GM13977 (cell line): ENCODE measurements around the gene NEDD1.

Experiments used
- DNase-seq: peaks from one replicate; pipeline ENCODE4 v3.0.0; 2012; ENCODE audit warnings: low spot score
- in situ Hi-C: fragments of 300-500 bp; cut with MboI; formaldehyde crosslinking; loops from one replicate; pipeline ENCODE4 v1.12.0; 2022; ENCODE audit warnings: low sequenced_read_pairs, low pct_unique_long_range_greater_than_20kb, mixed read lengths, inconsistent platforms; ENCODE audit not compliant: unreplicated experiment
- TF ChIP-seq, protein P1 (sequence below): IDR thresholded peaks from 2 replicates; pipeline ENCODE4 v1.5.1; 2012; ENCODE audit warnings: mild to moderate bottlenecking, control low read depth; ENCODE audit not compliant: insufficient read depth; ENCODE audit errors: extremely low read depth, missing control alignments

The NEDD1 gene

DNA sequence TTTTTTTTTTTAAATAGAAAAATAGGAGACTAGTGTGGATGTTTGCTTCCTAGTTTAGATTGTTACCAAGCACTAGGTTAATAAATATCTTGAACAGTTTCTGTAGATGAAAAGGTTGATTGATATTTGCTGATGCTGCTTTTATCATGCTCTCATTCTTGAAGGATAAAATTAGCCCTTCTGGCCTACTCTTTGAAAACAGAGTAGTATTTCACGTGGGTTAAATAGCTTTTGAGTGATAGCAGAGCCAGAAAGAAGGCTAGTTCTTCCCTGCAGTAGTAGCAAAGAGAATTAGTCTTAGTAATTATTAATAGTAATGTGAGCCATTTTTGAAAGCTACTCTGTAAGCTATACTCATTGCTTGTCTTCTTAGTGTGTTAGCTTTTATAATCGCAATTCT lies 5.2 kb downstream of the NEDD1 start:
- in situ Hi-C loops: no loop called here
- TF ChIP-seq, protein P1, sequence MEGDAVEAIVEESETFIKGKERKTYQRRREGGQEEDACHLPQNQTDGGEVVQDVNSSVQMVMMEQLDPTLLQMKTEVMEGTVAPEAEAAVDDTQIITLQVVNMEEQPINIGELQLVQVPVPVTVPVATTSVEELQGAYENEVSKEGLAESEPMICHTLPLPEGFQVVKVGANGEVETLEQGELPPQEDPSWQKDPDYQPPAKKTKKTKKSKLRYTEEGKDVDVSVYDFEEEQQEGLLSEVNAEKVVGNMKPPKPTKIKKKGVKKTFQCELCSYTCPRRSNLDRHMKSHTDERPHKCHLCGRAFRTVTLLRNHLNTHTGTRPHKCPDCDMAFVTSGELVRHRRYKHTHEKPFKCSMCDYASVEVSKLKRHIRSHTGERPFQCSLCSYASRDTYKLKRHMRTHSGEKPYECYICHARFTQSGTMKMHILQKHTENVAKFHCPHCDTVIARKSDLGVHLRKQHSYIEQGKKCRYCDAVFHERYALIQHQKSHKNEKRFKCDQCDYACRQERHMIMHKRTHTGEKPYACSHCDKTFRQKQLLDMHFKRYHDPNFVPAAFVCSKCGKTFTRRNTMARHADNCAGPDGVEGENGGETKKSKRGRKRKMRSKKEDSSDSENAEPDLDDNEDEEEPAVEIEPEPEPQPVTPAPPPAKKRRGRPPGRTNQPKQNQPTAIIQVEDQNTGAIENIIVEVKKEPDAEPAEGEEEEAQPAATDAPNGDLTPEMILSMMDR: no peak
- DNase-seq: no peak

DNA sequence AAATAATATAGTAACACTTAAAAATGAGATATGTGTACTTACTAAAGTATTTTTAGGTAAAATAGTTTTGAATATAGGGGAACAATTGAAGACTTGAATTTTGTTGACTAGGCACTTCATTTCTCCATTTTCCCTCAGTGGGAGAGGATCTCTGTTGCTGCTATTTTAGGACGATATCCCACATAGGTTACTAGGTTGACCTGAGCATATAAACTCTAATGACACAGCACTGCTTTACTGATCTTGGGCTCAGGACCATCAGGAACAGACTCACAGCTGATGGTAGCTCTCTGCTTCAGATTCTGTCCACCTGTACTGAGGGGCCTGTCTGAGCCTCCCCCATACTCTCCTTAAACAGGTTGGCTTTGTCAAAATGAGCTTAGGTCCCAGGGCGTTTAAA lies 5.9 kb downstream of the NEDD1 start:
- in situ Hi-C loops: no loop called here
- DNase-seq: no peak
- TF ChIP-seq, protein P1: no peak

DNA sequence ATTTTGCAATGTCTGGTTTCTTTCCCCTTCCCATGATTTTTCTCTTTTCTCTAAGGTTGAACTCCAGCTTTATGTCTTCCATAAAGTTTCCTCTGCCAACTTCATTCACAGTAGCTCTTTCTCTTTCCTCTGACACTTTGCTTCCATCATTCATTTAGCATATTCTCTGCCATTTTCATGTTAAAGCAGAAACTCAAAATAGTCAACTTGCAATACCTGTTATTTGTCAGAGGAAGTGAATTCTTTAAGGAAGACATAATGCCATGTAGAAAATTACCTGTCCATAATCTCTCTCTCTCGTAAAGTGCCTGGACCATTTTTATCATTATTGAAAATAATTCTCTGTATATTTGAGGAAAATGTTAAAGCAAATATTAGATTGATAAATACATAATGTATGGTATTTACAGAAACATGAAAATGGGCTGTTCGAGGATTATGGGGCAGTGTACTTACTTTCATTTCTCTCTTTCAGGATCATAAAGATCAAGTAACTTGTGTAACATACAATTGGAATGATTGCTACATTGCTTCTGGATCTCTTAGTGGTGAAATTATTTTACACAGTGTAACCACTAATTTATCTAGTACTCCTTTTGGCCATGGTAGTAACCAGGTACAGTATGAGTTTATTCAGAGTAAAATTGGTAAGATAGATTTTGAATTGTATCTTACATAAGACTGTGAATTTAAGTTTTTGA lies 12.6 kb downstream of the NEDD1 start:
- TF ChIP-seq, protein P1: no peak
- no peak for DNase-seq
- in situ Hi-C loops: no loop called here

DNA sequence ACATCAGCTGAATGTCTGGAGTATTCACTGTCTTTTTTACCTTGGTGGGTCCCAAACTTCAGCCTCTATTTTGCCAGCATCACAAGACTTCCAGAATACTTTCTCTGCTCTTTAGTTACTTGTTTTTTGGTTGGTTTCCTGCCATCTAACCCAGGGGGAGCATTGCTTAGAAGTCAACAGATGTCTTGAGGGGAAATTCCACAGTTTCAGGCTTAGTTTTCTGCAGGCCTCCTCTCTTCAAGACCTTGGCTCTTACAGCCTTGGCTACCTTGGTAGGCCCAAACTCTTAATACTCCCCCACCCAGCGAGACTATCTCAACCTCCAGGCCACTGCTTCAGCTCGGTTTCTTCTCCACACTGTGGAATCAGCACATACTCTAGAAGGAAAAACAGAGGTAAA lies 41.7 kb downstream of the NEDD1 start:
- no peak for DNase-seq
- TF ChIP-seq, protein P1: no peak
- in situ Hi-C loops: no loop called here

DNA sequence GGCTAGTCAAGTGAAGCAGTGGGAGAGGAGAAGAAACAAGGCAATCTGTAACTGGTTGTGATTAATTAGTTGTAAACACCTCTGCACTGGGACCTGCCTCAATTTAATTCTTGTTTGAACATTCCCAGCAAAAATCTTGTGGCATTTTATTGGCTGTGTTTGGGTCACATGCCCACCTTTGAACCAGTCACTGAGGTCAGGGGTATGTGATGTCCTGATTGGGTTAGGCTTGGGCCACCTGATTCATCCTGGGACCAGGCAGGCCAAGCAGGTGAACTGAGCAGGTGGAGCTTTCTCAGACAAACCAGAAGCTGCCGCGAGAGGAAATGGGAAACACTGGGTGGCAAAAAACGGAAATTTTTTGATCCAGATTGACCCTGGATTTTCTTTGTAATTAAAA lies 72.5 kb downstream of the NEDD1 start:
- in situ Hi-C loops: loop anchor here (25.0 kb wide), 3 partner anchors 392 to 1408 kb away; no protein-coding TSS in a partner anchor
- TF ChIP-seq, protein P1: no peak
- DNase-seq: no peak

DNA sequence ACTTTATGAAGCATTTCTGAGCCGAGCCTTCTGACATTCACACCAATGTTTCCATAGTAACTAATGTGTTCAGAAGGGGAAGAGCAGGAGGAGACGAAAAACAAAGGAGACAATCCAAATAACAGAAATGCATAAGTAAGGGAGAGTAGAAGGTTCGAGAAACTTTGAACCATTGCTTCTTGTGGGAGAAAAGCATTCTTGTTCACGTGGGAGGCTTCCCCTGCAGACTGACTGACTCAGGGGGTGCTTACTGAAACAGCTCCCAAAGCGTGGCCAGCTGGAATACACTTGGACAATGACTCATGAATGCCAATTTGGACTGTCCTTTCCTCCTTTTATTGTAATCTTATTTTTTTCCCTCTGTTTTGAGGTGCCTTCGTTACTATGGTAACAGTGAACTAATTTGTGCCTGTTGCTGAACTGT lies 73.9 kb downstream of the NEDD1 start:
- in situ Hi-C loops: loop anchor here (25.0 kb wide), 3 partner anchors 394 to 1406 kb away; no protein-coding TSS in a partner anchor
- no peak for DNase-seq

More for the DNA sequence above, 73.9 kb downstream of the NEDD1 start:
- TF ChIP-seq, protein P1: no peak
